Uterine smooth muscle cell (primary cell): ENCODE data around the gene SHC2. TPM values are rescaled to one million over a fixed set of nuclear protein-coding genes. Genes with fewer than 3 reads are reported as not detected.

Experiments used
- total RNA-seq: library from RNA; depleted of rRNA; stranded (reverse); fragments of >200 nt; gene quantifications from 2 replicates; pipeline ENCODE4 v1.2.3, GENCODE V29; 2014

The SHC2 gene
- total RNA-seq: 0.77 and 2.7 TPM in 2 replicates

GRCh38 chr19:460877-461720, at the start of gene SHC2:
Gene SHC2 (minus strand): TSS chr19:461033. CDS start chr19:460996, 37 bp downstream.

GRCh38 chr19:507286-508203, 46.7 kb upstream of the SHC2 start, which contains the start of gene TPGS1:
Gene TPGS1 (plus strand): TSS chr19:507497. CDS start chr19:507507, 10 bp downstream.

GRCh38 chr19:496112-496665, 35.4 kb upstream of the SHC2 start, which contains the start of gene MADCAM1:
Gene MADCAM1 (plus strand): TSS chr19:496486. CDS start chr19:496500, 14 bp downstream.

GRCh38 chr19:408902-409515, 51.8 kb downstream of the SHC2 start, which contains the start of gene C2CD4C:
Gene C2CD4C (minus strand): TSS chr19:409147. CDS start chr19:408361, 786 bp downstream.

Other genes with a start within 250 kb of the SHC2 start
- 2.9 and 5.0 TPM in 2 replicates for gene PLPP2, start 169.6 kb downstream of the SHC2 start, total RNA-seq
- 23.5 and 26.0 TPM in 2 replicates for gene MIER2, start 116.2 kb downstream of the SHC2 start, total RNA-seq
- 0.33 and 0.37 TPM in 2 replicates for gene C2CD4C, start 51.9 kb downstream of the SHC2 start, total RNA-seq
- 0.11 TPM in 1 of 2 replicates, not detected in the other for gene MADCAM1, start 35.5 kb upstream of the SHC2 start, total RNA-seq
- gene TPGS1, start 46.5 kb upstream of the SHC2 start, total RNA-seq: 45.9 and 50.1 TPM in 2 replicates
- gene CDC34, start 70.7 kb upstream of the SHC2 start, total RNA-seq: 50.6 and 72.7 TPM in 2 replicates
- 0.12 TPM in 1 of 2 replicates, not detected in the other for gene GZMM, start 83.0 kb upstream of the SHC2 start, total RNA-seq
- gene BSG, start 111.6 kb upstream of the SHC2 start, total RNA-seq: 241 and 309 TPM in 2 replicates
- gene HCN2, start 128.8 kb upstream of the SHC2 start, total RNA-seq: 0.22 and 0.25 TPM in 2 replicates
- 27.9 and 33.6 TPM in 2 replicates for gene POLRMT, start 172.5 kb upstream of the SHC2 start, total RNA-seq
- gene FGF22, start 178.8 kb upstream of the SHC2 start, total RNA-seq: 0.11 TPM in 1 of 2 replicates, not detected in the other
- gene RNF126, start 202.2 kb upstream of the SHC2 start, total RNA-seq: 12.7 and 26.1 TPM in 2 replicates
- 19.7 and 88.4 TPM in 2 replicates for gene FSTL3, start 215.4 kb upstream of the SHC2 start, total RNA-seq
- gene PRSS57, start 234.4 kb upstream of the SHC2 start, total RNA-seq: not detected in 2 replicates
- 2.1 and 3.5 TPM in 2 replicates for gene PALM, start 247.9 kb upstream of the SHC2 start, total RNA-seq